ENCODE measurements around the gene RAI2. TPM values are rescaled to one million over a fixed set of nuclear protein-coding genes. Genes with fewer than 3 reads are reported as not detected.

The RAI2 gene
- total RNA-seq, 2 donors from 2014 or later, result 3.5 to 6.5 TPM

Other genes starting within 250 kb of the RAI2 start
- gene SCML1, start 123.8 kb downstream of the RAI2 start, total RNA-seq, result 10 to 100 TPM; 10.3 to 10.6 TPM